GM12873 (cell line): Measurements from ENCODE around the gene LDLRAD4.

Experiments used
- TF ChIP-seq, protein P1 (sequence below): IDR thresholded peaks from 2 replicates; pipeline ENCODE4 v1.5.1; 2012; ENCODE audit warnings: low read depth, mild to moderate bottlenecking, moderate library complexity, low read length, control low read depth; ENCODE audit not compliant: insufficient read depth; ENCODE audit errors: missing control alignments

LDLRAD4 gene

DNA sequence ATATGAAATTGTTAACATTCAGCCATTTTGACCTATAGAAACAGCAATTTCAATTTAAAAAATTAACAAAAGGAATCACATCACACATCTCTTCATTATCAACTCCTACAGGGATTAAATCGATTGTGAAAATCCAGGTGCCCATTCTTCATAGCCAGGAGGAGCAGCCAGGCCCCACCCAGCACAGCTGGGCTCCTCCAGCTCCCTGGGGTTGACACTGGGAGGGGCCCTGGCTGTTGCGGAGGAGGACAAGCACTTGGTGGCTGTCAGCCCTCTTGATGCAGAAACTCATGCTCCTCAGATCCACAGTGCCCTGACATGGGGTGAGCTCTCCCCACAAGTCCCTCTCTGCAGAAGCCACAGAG, 408.0 kb downstream of the LDLRAD4 start:
- TF ChIP-seq, protein P1, sequence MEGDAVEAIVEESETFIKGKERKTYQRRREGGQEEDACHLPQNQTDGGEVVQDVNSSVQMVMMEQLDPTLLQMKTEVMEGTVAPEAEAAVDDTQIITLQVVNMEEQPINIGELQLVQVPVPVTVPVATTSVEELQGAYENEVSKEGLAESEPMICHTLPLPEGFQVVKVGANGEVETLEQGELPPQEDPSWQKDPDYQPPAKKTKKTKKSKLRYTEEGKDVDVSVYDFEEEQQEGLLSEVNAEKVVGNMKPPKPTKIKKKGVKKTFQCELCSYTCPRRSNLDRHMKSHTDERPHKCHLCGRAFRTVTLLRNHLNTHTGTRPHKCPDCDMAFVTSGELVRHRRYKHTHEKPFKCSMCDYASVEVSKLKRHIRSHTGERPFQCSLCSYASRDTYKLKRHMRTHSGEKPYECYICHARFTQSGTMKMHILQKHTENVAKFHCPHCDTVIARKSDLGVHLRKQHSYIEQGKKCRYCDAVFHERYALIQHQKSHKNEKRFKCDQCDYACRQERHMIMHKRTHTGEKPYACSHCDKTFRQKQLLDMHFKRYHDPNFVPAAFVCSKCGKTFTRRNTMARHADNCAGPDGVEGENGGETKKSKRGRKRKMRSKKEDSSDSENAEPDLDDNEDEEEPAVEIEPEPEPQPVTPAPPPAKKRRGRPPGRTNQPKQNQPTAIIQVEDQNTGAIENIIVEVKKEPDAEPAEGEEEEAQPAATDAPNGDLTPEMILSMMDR: no peak

DNA sequence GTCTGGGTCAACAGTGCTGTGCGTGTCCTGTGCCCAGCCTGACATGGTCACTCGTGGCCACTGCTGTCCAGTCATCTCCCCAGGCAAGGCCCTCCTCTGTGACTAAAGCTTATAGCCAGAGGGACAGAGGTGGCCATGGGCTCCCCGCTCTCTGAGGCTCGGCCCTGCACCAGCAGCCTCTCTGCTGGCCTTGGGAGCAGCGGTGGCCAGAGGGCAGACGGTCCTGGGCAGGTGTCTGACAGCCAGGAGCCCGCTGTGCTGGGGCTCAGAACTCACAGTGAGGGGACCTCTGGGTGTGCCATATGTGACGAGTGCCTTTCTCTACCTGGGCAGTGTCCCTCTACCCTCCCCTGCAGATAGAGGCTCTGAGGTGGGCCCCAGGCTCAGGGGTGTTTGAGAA, 409.1 kb downstream of the LDLRAD4 start:
- TF ChIP-seq, protein P1: no peak

DNA sequence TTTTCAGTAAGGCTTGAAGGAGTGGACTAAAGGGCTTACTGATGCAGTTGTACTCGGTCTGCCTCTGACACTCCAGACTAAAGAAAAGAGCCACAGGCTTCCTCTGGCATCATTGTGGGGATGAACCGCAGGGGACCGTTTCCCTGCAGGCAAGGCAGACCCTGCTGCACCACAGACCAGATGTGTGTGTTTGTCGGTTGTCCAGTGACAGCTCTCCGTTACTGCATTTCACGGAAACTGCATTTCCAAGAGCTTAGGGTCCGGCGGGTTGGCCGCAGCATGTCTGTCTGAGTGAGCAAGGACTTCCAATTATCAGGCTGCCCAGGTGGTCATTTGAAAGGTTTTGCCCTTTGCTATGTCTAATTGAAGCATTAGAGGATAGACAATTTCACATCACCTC, 409.7 kb downstream of the LDLRAD4 start:
- TF ChIP-seq, protein P1: no peak

DNA sequence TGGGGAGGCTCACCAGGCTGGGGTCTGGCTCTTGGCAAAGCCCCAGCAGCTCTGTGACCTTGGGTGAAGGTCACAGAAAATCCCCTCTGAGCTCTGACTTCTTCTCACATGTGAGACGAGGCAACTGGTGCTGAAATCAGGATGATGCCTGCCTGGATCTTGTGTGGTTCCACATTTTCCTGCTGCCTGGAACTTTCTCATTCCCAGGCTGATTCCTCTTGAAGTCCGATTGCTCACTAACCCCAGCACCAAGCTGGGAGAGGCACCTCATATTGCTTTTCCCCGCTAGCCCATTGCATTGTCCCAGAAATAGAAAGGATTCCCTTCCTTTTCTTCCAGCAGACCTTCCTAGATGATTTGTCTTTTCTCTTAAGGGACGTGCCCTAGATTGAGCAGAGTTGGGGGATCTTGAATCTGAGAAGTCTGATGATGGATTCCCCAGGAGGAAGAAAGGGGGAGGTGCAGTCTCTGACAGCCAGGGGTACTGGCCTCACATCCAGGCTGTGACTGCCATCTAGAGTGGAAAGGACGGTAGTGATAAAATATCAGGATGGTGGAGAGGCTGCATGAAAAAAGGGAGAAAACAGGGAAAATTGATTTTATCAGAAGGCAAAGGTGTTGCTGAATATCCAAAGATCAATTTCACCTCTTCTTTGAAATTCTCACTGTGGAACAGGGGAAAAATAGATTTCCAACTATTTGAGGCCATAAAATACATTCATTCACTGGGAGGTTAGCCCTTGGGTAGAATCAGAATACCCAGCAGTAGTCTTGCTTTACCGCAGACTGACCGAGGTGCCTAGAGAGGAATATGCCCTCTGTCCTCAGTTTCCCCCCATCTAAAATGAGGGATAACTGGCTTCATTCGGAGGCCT, 411.5 kb downstream of the LDLRAD4 start:
- TF ChIP-seq, protein P1: peak; percentile 78

DNA sequence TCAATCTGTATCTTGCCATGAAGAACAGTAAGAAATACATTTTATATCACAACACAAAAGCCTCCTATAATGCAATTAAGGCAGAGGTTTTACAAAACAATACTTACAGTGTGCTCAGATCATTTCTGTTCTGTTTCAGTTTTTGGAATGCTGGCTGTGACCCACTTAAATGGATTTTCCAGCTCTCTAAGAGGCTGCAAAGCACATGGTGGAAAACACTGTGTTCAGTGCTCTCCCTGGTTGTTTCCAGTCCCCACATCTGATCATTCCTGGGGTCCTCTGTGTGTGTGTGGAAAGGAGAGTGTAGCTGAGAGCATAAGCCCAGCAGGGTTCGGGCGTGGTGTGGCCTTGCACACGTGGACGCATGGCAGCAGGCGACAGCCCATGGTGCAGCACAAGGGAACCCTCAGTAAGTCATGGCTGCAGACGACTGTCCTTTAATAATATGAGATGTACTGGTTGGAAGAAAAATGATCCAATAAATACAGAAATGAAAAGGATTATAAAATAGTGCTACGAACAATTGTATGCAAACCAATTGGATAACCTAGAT, 412.2 kb downstream of the LDLRAD4 start:
- TF ChIP-seq, protein P1: no peak

DNA sequence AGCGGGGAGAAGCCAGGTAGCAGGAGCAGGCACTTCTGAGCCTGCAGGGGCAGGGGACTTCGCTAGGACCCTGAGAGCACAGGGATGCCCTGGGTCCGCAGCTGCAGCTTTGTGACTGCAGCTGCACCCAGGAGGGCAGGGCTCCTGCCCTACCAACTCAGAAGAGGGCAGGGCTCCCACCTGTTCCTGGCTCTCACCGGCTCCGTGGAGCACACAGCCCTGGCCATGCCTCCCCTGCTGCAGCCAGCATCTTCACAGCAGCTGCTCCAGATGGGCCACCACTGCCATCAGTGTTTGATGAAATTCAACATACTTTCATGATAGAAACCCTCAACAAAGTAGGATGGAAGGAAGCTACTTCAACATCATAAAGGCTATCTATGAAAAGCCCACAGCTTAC, 415.1 kb downstream of the LDLRAD4 start:
- TF ChIP-seq, protein P1: no peak

DNA sequence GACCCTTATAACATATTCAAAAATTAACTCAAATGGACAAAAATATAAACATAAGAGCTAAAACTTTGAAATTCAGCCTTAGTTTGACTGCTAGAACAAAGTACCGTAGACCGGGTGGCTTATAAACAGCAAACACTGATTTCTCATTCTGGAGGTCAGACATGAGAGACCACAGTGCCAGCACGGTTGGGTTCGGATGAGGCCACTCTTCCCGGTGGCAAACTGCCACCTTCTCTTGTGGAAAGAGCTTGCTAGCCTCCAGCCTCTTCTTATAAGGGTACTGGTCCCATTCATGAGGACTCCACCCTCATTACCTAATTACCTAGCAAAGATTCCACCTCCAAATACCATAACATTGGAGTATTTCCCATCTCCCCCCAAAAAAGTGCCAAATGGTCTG, 416.5 kb downstream of the LDLRAD4 start:
- TF ChIP-seq, protein P1: no peak
